ENCODE measurements around the gene TOMM40. TPM values are rescaled to one million over a fixed set of nuclear protein-coding genes. Genes with fewer than 3 reads are reported as not detected.

TOMM40 gene
- total and polyA plus RNA-seq, 2 of the 13 experiments (the other 11 are each of a cell fraction or from before 2014, with no cell fraction given), result 72.0 to 110 TPM

- TF ChIP-seq ZNF839 (CRISPR knock-in tag; IDR thresholded peaks at IDR 0.05; ENCODE audit: borderline replicate concordance), result no peak
- no peak for TF ChIP-seq ZNF276 (CRISPR knock-in tag; IDR thresholded peaks at IDR 0.05; ENCODE audit: low read depth)
- TF ChIP-seq ZSCAN25 (CRISPR knock-in tag; IDR thresholded peaks at IDR 0.05), result no peak
- no peak for TF ChIP-seq TAF1 (CRISPR knock-in tag; IDR thresholded peaks at IDR 0.05)
- no peak for TF ChIP-seq HIVEP1 (CRISPR knock-in tag; IDR thresholded peaks at IDR 0.05)
- no peak for TF ChIP-seq MED8 (CRISPR knock-in tag; IDR thresholded peaks at IDR 0.05; ENCODE audit: insufficient replicate concordance)
- no peak for TF ChIP-seq CSRNP2 (CRISPR knock-in tag; conservative IDR thresholded peaks at IDR 0.05; ENCODE audit: low read depth)
- TF ChIP-seq ZNF282 (IDR thresholded peaks at IDR 0.05; ENCODE audit: partially characterized antibody), result no peak
- TF ChIP-seq KAT2B (IDR thresholded peaks at IDR 0.05; ENCODE audit: borderline replicate concordance, low read depth, low read length), result no peak
- TF ChIP-seq SRSF4 (IDR thresholded peaks at IDR 0.05; ENCODE audit: low read depth, low read length, poor library complexity, severe bottlenecking), result no peak
- TF ChIP-seq ZMYM4 (CRISPR knock-in tag; IDR thresholded peaks at IDR 0.05), result no peak
- no peak for TF ChIP-seq RNF219 (CRISPR knock-in tag; IDR thresholded peaks at IDR 0.05)
- TF ChIP-seq PRMT3 (CRISPR knock-in tag; IDR thresholded peaks at IDR 0.05; ENCODE audit: borderline replicate concordance, low read depth), result no peak
- no peak for TF ChIP-seq TRIM22 (IDR thresholded peaks at IDR 0.05)
- no peak for TF ChIP-seq HMG20B (CRISPR knock-in tag; conservative IDR thresholded peaks at IDR 0.05)
- TF ChIP-seq SOX13 (IDR thresholded peaks at IDR 0.05), result no peak
- TF ChIP-seq SOX13 (CRISPR knock-in tag; conservative IDR thresholded peaks at IDR 0.05 in 1 of 2, IDR thresholded peaks at IDR 0.05 in 1 of 2), result peak in 1 of 2 experiments; percentile 50; a peak in 2 of 4 replicates
- TF ChIP-seq ZBTB7A (CRISPR knock-in tag; IDR thresholded peaks at IDR 0.05), result no peak
- TF ChIP-seq MIER3 (CRISPR knock-in tag; IDR thresholded peaks at IDR 0.05; ENCODE audit: borderline replicate concordance), result 0 out of 2 replicates have a peak, but pooled peaks have one; percentile 35
- no peak for TF ChIP-seq ZBTB38 (CRISPR knock-in tag; IDR thresholded peaks at IDR 0.05)
- TF ChIP-seq SMAD9 (CRISPR knock-in tag; IDR thresholded peaks at IDR 0.05), result no peak
- TF ChIP-seq ZNF543 (CRISPR knock-in tag; IDR thresholded peaks at IDR 0.05), result no peak
- TF ChIP-seq TBP (CRISPR knock-in tag; IDR thresholded peaks at IDR 0.05), result no peak
- TF ChIP-seq ZFP1 (CRISPR knock-in tag; IDR thresholded peaks at IDR 0.05), result no peak
- TF ChIP-seq ZNF773 (CRISPR knock-in tag; IDR thresholded peaks at IDR 0.05; ENCODE audit: borderline replicate concordance), result no peak
- peak; percentile 79 for TF ChIP-seq RXRB (CRISPR knock-in tag; IDR thresholded peaks at IDR 0.05; ENCODE audit: borderline replicate concordance)
Observed at GRCh38 chr19:44939668-44940067, 48.6 kb downstream of the TOMM40 start (continued).

Measured in HepG2 (cell line).